T-helper 9 cell (primary cell): ENCODE data around the gene ACP4.
"Not testable (repeated sequence)": the region's sequence is repeated elsewhere in the genome, so short reads cannot be mapped to it uniquely, and the experiment has no call there.

Experiments
- DNase-seq: peaks from one replicate; pipeline ENCODE4 v3.0.0-alpha.2; 2020

ACP4 gene

DNA sequence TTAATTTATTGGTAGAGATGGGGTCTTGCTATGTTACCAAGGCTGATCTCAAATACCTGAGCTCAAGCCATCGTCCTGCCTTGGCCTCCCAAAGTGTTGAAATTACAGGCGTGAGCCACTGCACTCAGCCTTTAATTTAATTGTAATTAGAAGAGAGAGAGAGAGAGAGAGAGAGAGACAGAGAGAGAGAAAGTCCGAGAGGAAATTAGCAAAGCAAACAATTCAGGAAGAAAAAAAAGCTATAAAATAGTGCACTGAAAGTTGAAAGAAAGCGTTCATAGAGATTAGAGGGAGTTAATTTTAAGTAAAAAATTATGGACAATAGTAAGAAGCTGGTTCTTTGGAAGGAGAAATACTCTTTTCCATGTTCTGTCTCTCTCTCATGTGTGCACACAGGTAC, 13.0 kb upstream of the ACP4 start:
- no peak for DNase-seq

DNA sequence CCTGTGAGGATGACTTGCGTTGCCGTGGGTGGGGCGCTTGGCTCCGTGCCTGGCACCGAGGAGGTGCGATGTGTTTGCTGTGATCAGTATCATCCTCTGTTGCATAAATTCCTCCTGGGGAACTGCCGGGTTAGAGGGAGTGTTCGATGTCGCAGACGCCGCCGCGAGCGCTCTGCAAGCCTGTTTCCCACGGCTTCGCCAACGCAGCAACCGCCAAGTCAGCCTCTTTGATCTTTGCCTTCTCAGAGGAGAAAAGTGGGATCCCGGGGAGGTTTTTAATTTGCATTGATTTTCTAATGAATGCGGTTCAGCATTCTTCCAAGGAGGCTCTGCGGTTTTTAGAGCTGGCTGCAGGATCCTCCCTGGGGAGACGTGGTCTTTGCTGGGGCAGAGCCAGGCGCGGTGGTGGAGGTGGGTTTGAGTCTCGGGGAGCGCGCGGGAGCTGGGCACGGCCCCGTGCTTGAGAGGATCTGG, 12.3 kb upstream of the ACP4 start:
- no peak for DNase-seq

DNA sequence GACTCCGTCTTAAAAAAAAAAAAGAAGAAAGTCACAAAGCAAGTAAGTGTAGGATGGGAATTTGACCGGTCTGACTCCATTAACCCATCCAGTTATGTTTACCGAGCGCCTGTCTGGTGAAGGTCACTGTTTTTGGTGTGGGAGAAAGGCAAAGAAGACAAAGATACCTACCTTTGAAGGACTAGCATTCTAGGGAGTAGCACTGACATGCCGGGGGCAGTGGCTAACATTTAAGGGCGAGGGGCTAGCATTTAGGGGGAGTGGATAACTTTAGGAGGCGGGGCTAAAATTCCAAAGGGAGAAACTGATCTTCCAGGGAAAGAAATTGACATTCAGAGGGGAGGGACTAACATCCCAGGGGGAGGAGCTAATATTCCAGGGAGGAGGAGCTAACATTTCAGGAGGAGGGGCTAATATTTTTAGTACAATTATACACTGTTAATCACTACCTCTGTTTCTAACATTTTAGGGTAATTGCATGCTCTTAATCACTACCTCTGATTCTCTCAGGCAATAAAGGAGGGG, 11.2 kb upstream of the ACP4 start:
- no peak for DNase-seq

DNA sequence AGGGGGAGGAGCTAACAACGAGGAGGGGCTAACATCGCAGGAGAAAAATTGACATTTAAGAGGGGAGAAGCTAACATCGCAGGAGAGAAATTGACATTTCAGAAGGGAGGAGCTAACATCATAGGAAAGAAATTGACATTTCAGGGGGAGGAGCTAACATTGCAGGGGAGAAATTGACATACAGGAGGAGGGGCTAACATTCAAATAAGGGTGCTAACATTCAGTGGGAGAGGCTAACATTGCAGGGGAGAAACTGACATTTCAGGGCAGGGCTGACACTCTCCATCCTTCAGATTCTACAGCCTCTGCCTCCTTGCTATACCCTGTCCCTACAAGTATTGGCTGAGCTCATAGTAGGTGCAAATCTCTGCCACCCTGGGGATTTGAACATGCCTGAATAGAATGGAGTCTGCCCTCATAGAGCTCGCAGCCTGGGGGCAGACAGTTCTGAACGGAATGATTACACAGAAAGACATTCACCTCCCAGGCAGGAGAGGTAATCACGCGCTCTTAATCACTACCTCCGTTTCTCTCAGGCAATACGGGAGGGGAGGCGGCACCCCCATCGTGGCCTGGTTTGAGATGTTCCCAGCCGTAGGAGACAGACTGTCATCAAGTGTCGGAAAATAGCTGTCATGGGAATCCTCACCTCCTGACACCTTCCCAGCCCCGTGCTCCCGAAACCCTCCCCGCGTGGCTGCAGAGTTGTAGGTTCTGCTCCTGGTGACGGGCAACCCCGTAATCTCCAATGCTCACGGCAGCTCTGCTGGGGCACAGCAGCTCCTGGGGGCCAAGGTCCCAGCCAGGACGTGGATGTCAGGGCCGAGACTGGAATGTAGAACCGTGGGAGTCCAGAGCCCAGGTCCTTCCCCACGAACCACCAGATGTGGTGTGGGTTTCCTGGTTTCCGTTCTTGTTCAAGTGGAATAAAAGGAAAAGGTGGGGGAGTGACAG, 10.4 kb upstream of the ACP4 start:
- no peak for DNase-seq

DNA sequence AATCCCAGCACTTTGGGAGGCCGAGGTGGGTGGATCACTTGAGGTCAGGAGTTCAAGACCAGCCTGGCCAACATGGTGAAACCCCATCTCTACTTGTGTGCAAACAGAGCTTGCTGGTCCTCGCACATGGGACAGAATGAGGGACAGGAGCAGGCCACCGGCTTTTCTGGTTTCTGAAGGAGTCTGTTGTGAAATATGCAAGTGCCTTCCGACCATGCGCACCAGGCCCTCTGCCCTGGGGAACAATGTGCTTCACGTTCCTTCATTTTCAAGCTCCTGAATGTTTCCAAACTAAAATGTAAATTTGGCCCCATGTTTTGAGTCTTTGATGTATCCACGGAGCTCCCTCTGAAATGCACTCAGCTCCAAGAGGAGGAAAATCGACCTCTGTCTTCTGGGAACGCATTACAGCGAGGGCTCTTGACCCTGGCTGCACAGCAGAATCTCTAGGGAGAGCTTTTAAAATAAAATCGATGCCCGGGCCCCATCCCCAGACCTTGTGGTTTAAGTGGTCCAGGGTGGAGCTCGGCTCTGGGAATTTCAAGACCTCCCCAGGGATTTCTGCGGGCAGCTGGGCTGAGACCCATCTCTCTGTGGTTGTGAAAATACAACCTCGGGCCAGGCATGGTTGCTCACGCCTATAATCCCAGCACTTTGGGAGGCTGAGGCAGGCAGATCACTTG, 9.3 kb upstream of the ACP4 start:
- DNase-seq: no peak

DNA sequence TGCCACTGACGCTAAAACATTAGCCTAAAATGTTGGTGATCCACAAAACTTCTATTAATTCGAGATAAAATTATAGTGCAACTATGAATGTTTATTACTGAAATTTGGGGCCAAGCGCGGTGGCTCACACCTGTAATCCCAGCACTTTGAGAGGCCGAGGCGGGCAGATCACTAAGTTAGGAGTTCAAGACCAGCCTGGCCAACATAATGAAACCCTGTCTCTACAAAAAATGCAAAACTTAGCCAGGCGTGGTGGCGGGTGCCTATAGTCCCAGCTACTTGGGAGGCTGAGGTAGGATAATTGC, 6.4 kb upstream of the ACP4 start:
- DNase-seq: not testable (repeated sequence)

DNA sequence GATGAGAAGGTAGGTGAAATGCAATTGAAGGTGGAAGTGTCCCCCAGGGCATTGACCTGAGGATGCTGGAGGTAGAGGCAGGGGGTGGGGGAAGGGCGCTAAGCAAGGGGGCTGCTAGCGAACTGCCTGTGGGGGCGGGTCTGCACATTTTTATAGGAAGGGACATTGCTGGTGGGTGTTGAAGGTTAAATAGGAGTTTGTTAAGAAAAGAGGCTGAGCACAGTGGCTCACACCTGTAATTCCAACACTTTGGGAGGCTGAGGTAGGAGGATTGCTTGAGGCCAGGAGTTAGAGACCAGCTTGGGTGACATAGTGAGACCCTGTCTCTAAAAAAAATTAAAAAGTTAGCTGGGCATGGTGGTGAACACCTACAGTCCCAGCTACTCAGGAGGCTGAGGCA, 5.5 kb upstream of the ACP4 start:
- no peak for DNase-seq

DNA sequence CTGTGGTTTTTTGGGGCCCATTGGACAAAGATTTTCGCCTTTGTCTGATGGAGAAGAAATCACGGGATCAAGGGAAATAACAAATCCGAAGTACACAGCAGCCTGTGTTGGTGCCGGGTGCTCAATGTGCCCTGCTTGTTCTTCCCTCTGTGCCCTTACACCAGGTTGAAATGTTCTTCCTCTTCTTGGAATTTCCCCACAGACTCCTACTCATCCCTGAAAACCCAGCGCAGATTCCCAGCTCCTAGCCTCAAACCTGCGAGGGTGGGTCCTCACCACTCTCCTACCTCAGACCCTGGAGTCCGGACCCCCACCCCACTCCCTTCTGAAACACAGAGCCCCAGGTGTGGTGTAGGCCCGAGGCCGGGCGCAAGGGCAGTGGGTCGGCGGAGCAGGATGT, 4.9 kb upstream of the ACP4 start:
- no peak for DNase-seq

DNA sequence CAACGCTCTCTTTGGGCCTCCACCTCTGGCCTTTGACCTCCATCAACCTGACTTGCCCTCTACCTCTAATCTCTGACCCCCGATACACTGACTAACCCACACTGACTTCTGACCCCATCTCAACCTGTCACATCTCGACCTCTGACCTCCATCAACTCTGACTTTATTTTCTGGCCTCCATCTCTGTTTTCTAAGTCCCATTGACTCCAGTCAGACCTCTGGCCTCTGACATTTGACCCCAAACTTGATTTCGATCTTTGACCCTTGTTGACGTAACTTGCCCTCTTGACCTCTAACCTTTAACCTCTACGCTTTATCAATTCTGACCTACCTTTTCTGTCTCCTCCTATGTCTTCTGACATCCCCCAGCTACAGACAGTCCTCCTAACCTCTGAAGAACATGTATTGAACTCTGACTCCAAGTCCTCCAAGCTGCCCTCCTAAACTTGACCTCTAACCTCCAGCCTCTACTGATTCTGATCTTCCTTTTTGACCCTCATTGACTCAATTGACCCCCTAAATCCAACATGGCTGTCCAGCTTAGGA, 780 bp downstream of the ACP4 start:
- DNase-seq: no peak

DNA sequence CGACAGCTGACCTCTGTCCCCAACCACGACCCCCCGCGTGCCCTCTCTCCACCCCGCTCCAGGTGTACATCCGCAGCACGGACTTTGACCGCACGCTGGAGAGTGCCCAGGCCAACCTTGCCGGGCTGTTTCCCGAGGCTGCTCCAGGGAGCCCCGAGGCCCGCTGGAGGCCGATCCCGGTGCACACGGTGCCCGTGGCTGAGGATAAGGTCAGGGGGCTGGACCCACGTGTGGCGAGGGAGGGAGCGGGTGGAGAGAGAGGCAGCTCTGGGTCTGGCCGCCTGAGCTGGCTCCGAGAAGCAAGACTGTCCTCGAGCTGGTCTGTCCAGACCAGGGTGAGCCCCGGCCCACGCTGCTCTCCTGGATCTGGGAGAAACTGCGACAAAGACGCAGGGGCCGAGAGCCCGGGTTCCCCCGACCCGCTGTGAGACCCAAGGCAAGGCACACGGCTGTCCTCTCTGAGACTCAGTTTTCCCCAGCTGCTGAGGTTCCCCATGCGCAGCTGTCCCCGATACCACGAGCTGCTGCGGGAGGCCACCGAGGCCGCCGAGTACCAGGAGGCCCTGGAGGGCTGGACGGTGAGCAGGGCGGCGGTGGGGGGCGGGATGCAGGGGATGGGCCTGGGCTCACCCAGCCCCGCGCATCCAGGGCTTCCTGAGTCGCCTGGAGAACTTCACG, 1.5 kb downstream of the ACP4 start:
- no peak for DNase-seq

DNA sequence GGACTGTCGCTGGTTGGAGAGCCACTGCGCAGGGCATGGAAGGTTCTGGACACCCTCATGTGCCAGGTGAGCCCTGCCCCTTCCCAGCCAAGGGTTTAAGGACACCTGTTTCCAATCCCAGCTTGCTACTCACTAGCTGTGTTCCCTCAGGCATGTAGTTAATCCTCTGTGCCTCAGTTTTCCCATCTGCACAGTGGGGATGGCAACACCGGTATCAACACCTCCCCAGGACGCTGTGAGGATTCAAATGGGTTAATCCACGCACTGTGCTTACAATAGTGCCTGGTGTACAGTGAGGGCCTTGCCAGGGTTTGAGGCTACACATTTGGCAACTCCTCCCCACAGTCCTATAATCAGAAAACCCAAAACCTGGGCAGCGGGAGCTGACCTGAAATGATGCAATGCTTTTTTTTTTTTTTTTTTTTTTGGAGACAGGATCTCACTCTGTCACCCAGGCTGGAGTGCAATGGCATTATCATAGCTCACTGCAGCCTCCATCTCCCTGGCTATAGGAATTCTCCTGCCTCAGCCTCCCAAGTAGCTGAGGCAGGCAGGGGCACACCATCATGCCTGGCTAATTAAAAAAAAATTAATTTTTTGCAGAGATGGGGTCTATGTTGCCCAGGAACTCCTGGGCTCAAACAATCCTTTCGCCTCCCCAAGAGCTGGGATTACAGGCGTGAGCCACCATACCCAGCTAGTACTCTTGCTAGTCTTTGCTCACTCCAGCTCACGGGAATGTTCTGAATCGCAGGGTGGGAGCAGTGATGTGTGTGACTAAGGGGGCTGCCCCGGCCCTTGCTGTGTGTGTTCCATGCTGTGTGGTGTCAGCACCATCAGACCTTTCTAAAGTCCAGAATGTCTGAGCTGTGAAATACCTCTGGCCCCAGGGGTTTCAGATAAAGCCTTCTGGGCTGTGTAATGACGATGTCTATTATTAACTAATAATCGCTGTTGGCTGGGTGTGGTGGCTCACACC, 2.3 kb downstream of the ACP4 start:
- DNase-seq: no peak

DNA sequence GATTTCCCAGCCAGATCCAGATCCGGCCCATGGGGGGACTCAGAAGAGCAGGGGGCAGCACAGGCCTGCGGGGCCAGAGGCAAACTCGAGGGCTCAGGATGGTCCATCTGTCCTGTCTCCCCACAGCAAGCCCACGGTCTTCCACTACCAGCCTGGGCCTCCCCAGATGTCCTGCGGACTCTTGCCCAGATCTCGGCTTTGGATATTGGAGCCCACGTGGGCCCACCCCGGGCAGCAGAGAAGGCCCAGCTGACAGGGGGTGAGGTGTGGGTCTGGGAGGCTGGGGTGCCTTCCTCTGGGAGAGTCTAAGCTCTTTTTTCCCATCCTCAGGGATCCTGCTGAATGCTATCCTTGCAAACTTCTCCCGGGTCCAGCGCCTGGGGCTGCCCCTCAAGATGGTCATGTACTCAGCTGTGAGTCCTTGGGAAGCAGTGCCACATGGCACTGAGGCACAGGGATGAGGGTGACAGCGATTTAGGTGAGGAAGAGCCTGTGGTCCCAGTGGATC, 3.4 kb downstream of the ACP4 start:
- no peak for DNase-seq

DNA sequence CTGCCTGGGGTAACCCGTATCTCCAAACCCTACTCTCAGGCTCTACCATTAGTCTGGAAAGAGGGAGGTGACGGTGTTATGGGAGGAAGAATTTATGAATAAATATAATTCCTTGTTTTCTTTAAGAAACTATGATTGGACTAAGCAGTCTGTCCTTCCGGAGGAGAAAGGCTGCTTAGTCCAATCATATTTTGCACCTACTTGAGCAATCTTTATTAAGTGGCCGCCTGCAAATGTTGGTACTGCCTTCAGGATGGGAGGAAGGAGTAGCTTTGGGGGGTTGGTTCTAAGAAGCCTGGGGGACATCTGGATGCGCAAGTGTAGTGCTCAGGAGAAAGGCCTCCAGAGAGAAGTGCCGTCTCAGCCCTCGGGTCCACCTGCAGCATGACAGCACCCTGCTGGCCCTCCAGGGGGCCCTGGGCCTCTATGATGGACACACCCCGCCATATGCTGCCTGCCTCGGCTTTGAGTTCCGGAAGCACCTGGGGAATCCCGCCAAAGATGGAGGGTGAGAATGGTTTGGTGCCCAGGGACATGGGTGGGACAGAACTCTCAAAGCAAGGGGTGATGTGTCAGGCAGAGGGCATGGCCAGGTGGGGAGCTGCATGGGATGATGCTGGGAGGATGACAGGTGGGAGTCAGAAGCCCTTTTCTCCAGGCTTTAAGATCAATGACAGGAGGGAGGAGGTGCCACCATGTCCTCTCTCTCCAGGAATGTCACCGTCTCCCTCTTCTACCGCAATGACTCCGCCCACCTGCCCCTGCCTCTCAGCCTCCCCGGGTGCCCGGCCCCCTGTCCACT, 4.1 kb downstream of the ACP4 start:
- DNase-seq: no peak

DNA sequence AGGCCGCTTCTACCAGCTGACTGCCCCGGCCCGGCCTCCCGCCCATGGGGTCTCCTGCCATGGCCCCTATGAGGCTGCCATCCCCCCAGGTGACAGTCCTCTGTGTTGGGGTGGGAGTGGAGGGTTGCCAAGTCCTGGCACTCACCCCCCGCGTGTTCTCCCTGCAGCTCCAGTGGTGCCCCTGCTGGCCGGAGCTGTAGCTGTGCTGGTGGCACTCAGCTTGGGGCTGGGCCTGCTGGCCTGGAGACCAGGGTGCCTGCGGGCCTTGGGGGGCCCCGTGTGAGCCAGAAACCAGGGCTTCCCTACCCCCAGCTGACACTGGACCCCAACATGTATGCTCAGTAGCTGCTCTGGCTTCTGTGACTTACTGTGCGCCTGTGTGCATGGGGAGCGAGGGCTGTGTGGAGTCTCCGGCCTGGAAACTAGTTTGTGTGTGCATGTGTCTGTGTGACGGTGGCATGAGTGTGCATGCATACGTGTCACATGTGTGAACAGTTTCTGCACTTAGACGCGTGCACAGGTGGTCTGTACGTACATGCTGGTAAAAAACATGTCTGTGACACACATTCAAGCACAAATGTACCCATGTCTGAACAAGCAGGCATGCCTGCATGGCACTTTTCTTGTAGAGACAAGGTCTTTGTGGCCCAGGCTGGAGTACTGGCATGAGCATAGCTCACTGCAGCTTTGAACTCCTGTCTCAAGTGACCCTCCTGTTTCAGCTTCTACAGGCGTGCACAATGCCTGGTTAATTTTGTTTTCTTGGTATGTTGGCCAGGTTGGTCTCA, 4.9 kb downstream of the ACP4 start:
- DNase-seq: no peak

DNA sequence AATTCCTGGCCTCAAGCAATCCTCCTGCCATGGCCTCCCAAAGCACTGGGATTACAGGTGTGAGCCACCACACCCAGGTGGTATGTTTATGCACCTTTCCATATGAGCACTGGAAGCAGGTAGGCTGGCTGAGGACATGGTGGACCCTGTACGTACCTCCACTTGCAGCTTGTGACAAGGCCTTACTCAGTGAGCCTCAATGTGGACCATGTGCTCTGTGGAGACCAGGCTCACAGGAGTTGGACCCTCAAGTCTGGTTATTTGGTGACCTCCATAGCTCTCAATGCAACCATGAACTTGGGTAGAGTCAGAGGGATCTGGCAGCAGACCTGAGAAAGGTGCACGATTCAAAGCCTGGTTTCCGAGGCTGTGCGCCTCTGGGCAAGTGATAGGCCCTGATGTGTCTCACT, 5.5 kb downstream of the ACP4 start:
- DNase-seq: no peak

DNA sequence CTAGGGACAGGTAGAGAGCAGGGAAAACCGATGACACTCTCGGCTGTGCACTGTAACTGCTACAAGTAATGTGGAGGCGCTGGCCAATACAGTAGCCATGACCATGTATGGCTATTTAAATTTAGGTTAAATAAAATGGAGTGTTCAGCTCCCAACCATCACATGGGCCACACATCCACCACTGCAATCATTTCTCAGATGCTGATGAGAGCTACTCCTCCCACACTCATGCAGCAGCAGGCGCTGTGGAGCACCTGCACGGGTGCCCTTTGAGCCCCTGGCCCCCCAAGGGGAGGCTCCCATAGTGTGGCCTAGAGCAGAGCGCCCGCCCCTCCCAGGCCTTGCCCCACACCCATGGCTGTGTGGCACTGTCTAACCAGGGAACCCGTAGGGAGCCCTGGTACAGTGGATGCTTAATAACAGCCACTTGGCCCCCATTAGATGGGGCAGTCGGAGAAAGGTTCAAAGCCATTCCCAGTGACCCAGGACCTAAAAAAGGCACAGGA, 6.0 kb downstream of the ACP4 start:
- no peak for DNase-seq

DNA sequence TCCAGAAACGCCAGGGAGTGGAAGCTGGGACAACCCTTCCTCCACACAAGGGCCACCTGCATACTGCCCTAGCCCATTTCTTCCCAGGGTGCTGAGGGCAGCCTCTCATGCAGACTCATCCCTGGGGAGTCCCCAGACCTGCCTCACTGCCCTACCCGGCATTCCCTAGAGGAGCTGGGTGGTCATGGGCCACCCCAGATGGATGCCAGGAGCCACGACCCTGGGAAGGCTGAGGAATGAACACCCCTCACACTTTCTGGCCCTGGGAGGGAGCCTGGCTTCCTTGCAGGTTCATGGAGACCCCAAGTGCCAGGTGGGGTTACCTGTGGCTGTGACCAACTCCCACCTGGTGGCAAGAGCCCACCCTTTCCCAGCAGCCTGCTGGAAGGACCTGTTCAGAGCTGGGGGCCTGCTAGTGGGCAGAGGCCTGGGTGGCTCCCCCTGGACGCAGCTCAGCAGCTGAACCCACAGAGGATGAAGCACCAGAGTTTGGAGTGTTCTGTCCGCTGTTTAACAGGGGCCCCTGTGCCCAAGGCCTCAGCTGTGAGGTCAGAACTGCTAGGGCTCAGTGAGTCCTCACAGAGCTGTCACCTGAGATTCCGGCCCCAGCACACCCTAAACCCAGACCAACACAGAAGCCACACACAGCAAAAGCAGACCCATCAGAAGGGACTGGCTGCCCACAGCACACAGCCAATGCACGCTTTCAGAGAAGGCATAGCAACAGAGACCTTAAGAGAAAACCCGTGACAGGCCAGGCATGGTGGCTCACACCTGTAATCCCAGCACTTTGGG, 6.6 kb downstream of the ACP4 start:
- no peak for DNase-seq

DNA sequence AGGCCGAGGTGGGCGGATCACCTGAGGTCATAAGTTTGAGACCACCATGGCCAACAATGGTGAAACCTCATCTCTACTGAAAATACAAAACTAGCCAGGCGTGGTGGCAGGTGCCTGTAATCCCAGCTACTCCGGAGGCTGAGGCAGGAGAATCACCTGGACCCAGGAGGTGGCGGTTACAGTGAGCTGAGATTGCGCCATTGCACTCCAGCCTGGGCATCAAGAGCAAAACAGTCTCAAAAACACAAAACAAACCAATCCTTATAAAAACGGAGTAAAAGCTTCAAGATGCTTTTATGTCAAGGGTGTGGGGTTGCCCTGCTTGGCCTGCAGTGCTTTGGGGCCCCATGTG, 7.2 kb downstream of the ACP4 start:
- no peak for DNase-seq
